GM12864 (cell line): ENCODE data around the gene JCAD.

Source experiments
- DNase-seq: peaks from one replicate; pipeline ENCODE4 v3.0.0-alpha.2; 2011; ENCODE audit warnings: low read depth
- H3K4me3 ChIP-seq: 2 replicates; pipeline ENCODE4 v1.5.1; 2011; ENCODE audit warnings: mild to moderate bottlenecking, low read depth, low read length, control low read depth
- TF ChIP-seq, protein P1 (sequence below): IDR thresholded peaks from 2 replicates; pipeline ENCODE4 v1.5.1; 2011; ENCODE audit warnings: low read depth, mild to moderate bottlenecking, moderate library complexity, low read length, control low read depth, inconsistent platforms; ENCODE audit errors: missing control alignments

Gene JCAD

DNA sequence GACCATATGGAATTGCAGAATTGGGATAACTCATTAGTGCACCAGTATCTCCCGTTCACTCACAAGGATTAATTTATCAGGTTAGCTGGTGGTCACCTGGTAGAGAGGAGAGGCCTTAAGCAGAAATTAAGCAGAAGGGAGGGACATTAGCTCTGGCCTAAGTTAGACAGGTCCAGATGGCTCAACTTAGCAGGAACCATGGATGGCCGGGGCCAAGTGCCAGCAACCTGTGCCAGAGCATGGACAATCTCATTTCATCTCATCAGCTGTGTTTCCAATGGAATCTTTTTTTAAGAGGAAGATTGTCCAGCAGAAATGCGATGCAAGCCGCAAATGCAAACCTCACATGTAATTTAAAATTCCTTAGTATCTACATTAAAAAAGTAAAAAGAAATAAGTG, 82.2 kb downstream of the JCAD start:
- no peak for DNase-seq
- TF ChIP-seq, protein P1, sequence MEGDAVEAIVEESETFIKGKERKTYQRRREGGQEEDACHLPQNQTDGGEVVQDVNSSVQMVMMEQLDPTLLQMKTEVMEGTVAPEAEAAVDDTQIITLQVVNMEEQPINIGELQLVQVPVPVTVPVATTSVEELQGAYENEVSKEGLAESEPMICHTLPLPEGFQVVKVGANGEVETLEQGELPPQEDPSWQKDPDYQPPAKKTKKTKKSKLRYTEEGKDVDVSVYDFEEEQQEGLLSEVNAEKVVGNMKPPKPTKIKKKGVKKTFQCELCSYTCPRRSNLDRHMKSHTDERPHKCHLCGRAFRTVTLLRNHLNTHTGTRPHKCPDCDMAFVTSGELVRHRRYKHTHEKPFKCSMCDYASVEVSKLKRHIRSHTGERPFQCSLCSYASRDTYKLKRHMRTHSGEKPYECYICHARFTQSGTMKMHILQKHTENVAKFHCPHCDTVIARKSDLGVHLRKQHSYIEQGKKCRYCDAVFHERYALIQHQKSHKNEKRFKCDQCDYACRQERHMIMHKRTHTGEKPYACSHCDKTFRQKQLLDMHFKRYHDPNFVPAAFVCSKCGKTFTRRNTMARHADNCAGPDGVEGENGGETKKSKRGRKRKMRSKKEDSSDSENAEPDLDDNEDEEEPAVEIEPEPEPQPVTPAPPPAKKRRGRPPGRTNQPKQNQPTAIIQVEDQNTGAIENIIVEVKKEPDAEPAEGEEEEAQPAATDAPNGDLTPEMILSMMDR: no peak
- H3K4me3 ChIP-seq: no peak overlapping the region

DNA sequence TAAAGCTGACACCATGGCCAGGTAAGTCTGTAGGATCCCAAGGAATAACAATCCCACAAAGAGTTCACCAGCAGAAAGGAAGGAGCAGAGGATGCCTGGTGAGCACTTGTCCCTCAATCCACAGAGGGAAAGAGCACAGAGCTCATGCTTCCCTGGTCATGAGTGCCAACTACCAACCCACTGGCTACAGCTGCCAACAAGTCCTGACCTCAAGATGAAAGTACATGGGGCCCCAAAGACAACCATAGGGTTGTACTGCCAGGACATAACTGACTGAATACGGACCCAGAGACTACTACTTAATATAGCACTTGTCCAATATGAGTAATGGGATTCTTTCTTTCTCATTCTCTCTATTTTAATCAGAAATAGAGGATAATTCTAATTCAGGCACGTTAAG, 83.3 kb downstream of the JCAD start:
- TF ChIP-seq, protein P1: no peak
- no peak overlapping the region for H3K4me3 ChIP-seq
- DNase-seq: no peak

DNA sequence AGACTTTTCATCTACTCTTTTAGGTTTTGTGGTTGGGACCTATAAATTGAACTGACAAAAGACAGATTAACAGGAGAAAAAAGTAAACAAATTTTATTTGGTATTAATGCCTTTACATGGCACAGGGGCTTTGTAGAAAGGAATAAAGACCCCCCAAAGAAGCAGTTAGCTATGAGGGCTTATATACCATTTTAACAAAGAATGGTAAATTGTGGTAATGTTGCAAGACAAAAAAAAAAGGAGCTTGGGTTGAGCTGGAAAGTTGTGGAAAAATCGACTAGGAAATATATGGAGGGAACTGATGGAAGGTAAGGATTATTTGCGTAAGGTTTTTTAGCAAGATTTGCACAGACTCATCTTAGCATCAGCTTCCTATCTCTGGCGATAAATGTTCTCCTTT, 84.6 kb downstream of the JCAD start:
- TF ChIP-seq, protein P1: no peak
- H3K4me3 ChIP-seq: no peak overlapping the region
- no peak for DNase-seq

DNA sequence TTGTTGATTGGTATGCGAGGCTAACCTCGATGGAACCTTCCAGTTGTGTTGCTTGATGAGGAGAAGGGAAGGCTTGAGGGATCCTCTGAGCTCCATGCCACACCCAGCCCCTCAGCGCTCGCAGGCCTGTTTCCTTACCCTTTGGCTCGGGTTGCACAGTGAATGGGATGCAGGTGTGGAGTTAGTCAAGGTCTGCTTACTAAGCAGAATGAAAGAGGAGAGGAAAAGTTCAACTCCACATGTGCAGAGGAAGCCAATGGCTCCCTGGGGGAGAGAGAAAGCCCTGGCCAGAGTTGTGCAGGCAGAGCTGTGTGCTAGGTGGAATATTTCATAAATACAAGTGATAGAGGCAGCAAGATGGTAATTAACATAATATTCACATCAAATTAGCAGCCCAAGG, 85.5 kb downstream of the JCAD start:
- DNase-seq: no peak
- TF ChIP-seq, protein P1: no peak
- H3K4me3 ChIP-seq: no peak overlapping the region

DNA sequence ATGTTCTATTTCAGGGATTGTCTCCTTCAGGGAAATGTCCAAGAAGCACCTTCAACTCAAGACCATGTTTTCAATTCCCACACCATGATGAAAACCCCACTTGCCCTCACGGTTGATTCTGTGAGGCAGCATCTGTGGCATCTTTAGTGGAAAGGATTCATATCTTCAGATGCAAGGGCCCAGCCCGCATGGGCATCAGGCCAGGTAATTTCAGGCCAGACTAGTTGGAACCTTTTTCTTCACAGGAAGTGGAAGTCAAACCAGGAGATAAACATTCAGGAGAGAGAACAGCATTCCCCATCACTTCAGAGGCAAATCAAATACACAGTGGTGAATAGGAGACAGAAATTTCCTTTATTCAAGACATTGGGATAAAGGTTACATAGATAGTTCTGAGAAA, 88.8 kb downstream of the JCAD start:
- DNase-seq: no peak
- TF ChIP-seq, protein P1: no peak
- no peak overlapping the region for H3K4me3 ChIP-seq

DNA sequence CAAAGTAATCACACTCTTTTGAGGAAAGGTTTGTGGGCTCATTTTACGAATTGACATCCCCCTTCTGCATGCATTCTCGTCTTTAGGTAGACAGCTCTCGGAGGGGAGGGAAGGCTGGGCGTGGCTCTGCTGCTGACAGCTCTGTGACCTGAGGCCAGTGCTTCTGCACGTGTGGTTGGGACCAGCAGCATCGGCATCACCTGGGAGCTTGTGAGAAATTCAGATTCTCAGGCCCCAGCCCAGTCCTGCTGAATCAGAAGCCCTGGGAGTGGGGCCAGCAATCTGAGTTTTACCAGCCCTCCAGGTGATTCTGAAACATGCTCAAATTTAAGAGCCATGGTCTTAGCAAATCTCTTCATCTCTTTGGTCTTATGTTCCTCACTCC, 89.4 kb downstream of the JCAD start:
- DNase-seq: no peak
- TF ChIP-seq, protein P1: no peak
- H3K4me3 ChIP-seq: no peak overlapping the region

DNA sequence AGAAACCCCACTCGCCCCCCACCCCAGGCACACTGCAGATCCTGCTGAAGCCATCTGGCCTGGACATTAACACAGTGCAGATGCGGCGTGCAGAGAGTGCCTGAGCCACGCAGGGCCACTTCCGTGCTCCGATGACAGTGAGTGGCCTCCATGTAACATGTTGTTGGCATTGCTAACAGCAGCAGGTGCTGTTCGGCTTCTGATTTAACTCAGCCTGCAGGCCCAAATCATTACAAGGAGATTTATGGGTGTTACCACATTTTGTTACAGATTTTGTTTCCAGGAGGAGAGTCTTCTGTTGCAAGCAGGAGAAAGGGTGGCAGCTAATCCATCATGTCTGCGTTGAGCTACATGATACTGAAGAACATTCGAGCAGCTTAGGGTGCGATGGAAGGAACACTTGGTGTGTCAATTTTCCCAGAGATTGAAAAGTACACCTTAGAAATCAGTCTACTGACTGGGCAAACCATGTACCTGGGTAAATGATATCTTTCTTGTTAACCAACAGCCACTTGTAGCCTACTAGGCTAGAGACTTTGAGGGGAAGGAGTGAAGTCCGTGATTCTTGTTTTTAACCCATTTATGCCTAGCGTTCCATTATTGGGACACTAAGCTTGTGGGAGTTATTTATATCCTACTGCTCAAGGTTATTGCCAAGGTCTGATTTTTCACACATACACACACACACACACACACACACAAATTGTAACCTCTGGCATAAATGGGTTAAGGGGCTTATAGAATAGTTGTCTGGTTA, 90.0 kb downstream of the JCAD start:
- TF ChIP-seq, protein P1: no peak
- no peak overlapping the region for H3K4me3 ChIP-seq
- DNase-seq: no peak
